ENCODE data around the gene NRXN2.
"Not testable (repeated sequence)": the region's sequence is repeated elsewhere in the genome, so short reads cannot be mapped to it uniquely, and the experiment has no call there.

NRXN2 gene

DNA sequence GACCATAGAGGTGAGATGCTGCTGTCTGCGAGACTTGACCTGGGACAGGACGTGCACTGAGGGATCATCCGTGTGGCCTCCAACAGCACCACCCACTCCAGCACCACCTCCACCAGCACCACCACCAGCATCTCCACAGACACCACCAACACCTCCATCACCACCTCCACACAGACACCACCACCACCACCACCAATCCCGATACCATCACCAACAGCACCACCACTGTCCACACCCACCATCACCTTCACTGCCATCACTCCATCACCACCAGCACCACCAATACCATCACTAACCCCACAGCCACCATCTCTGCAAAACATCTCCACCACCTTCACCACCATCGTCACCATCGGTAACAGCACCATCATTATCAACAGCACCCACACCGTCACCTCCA lies 158.6 kb downstream of the NRXN2 start:
- no peak for DNase-seq (ENCODE audit: low spot score)

DNA sequence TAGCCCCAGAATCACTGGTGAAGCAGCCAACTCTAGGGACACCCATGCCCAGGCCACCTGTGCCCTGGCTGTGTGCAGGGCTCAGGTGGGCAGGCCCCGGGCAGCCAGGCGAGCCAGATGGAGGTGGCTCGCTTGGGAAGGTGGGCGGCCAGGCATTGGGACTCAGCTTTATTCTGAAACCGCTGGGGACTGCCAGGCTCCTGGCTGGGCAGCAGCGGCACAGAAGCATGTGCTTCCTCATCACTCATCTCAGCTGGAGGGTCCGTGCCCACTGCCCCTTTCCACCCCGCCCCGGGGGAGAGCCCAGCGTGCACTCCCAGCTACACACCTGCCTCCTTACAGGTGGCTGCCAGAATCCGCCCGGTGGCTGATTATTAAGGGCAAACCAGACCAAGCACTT lies 159.0 kb downstream of the NRXN2 start:
- DNase-seq (ENCODE audit: low spot score): no peak

DNA sequence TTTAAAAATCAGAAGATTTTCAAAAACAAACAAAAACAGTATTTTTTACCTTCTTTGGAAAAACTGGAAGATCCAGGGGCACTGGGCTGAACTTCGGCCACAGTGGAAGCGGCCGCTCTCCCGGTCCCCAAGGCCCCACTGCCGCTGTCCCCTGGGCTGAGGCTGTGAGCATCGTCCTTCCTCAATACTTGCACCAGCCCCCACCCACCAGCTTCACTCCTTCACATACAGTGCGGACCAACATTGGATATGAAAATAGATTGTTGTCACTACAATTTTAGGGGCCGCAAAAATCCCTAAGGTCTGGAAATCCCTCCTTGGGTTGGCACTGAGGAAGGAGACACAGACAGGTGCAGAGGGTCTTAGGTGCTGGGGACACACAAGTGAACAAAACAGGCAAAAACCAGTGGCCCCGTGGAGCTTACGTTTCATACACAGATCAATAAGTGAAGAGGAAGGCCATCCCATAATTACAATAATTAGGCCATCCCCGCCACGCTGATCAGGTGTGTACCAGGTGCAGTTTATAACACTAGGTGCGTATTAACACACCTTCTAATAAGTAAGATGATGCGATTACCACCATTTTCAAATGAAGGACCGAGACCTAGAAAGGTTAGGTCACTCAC lies 160.2 kb downstream of the NRXN2 start:
- DNase-seq (ENCODE audit: low spot score): no peak

DNA sequence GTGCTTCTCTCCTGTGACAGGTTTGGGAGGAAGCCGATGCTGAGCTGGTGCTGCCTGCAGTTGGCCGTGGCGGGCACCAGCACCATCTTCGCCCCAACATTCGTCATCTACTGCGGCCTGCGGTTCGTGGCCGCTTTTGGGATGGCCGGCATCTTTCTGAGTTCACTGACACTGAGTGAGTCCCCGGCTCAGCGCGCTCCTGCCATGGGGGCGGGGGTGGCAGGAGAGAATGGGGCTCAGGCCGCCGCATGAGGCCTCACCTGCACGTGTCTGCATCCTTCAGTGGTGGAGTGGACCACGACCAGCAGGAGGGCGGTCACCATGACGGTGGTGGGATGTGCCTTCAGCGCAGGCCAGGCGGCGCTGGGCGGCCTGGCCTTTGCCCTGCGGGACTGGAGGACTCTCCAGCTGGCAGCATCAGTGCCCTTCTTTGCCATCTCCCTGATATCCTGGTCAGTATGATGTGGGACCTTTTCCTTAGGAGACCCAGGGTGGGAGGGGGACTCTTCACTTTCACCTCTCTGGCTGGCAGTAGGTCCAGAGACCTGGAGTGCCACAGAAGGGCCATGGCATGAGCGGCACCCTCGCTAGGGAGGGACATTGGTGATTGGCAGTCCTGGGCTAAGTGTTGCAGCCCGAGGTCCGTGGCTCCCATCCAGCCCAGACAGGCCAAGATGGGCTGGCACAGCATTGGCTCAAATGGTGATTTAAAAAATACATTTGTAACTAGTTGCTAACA lies 160.8 kb downstream of the NRXN2 start:
- DNase-seq (ENCODE audit: low spot score): no peak

DNA sequence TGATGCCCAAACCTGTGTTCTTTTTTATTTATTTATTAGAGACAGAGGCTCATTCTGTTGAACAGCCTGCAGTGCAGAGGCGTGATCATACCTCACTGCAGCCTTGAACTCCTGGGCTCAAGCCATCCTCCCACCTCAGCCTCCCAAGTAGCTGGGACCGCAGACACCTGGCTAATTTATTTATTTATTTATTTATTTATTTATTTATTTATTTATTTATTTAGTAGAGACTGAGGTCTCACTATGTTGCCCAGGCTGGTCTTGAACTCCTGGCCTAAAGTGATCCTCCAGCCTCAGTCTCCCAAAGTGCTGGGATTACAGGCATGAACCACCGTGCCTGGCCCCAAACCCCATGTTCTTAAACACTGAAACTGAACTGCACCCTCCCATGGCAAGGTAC lies 161.6 kb downstream of the NRXN2 start:
- DNase-seq (ENCODE audit: low spot score): not testable (repeated sequence)

DNA sequence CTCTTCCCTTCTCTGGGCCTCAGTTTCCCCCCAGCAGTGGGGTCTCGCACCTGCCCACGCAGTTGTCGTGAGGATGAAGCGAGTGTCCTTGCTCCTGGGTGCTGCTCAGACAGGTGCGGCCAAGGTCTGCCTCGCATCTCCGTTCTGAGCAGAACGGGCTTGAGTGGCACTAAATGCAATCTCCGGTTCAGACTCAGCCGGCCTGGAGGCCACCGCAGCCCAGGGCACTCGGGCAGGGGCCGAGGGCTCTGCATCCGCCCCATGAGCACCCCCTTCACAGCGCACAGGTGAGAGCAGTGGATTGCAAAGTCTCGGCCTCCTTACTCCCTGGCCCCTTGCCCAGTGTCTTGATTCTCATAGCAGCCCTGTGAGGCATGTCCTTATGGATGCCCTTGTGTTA lies 162.1 kb downstream of the NRXN2 start:
- no peak for DNase-seq (ENCODE audit: low spot score)

DNA sequence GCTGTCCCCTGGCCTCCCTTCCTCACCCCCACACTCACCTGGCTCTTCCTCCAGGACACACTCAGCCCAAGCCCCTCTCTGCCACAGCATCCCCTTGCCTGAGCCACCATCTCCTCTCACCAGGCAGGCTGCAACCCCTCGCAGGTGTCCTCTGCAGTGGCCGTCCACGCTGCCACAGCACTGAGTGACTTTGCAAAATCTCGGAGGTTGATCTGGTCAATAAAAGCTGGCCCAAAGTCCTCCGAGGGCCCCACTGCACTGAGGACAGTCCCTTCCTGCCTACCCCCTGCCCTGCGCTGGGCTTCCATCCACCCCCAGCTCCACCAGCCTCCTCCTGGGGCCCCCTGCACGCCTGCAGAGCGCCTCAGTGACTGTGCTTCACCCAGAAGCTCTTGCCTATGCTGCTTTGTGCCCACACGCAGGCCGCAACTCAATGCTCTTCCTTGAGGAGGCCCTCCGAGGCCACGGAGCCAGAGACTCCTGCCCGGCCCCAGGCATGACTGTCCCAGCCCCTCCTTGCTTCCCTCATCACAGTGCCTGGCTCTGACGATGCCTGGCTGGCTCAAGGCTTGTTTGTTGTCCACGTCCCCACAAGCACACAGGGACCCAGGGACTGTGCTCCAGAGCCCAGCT lies 162.7 kb downstream of the NRXN2 start:
- DNase-seq (ENCODE audit: low spot score): no peak

DNA sequence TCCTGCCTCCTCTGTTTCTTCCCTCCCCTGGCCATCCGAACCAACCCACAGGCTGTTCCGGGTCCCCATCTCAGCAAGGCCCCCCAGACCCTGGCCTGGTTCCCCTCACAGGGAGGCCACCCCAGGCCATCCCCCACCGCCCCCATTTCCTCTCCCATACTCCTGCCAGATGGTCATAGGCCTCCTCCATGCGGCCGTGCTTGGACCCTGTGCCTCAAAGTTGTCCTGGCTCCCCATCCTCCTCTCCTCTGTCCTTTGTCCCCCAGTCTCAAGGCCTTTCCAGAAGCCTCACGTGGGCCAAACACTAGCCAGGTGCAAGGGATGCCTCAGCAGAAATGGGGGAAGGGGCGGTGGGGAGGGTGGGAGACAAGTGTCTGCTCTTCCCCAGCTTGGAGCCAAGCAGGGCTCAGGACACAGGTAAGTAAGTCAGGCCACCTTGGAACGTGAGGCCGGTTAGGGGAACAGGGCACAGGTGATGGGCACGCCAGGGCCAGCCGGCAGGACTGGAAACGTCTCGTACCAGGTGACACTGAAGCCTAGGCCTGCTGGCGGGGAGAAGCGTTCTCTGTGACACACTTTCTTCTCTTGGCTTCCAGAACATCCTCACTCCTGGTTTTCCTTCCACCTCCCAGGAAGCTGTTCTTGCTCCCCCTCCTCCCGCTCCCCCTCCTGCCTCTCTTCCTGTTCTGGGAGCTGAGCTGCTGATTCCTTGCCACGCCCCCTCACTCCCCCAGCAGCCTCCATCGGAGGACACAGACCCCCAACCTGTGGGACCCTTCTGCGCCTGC lies 163.5 kb downstream of the NRXN2 start:
- no peak for DNase-seq (ENCODE audit: low spot score)

DNA sequence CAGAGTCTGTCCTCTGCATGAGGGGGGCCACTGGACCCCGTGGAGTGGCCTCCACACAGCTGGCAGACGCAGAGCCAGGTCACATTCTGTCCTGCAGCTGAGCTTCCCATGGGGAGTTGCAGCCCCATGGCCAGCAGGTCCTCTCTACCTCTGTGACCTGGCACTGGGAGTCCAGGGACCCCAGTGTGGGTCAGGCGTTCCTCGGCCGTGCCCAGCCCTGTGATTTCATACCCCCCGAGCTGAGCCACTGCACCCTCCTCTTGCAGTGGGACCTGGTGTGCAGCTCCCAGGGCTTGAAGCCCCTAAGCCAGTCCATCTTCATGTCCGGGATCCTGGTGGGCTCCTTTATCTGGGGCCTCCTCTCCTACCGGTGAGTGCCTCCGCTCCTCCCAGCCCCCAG lies 164.1 kb downstream of the NRXN2 start:
- no peak for DNase-seq (ENCODE audit: low spot score)

DNA sequence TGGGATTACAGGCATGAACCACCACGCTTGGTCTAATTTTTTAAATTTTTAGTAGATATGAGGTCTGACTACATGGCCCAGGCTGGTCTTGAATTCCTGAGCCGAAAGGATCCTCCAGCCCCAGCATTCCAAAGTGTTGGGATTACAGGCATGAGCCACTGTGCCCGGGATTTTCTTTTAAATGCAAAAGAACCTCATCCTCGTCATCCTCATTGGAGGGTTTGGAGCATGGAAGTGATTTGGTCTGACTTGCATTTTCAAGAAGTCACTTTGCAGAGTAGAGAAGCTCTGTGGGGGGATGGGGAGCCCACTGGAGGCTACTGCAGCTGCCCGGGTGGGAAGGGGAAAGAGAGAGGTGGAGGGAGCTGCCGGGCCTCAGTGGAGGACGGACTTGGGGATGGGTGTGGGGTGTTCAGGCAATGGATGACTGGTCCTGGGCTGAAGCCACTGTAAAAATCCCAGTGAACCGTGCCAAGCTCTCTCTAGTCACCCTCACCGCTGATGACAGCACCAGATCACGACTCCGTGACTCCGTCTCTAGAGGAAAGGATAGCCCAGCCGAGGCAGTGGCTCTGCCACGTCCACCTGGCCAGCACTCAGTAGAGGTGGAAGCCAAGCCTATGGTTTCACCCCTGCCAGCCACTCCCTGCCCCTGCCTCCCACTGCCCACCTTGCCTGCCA lies 164.8 kb downstream of the NRXN2 start:
- DNase-seq (ENCODE audit: low spot score): no peak

DNA sequence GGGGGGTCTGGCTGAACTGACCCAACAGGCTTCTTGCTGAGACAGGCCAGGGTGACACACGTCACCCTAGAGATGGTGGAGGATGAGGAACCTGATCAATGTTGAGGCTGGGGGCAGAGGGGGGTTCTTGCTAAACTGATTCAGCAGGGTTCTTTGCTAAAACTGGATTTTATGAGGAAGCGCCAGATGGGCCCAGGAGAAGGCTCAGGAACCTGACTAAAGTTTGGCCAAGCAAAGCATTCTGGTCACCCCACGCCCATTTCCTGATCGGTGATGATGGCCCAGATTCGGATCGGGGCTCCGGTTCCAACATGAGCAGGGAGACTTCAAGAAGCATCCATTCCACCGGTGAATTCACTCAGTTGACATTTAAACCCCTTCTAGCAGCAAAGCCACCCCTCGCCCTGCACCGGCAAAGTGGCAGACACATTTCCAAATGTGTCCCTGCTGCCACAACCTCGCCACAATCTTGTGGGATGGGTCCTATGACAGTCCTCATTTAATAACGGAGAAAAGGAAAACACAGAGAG lies 166.2 kb downstream of the NRXN2 start:
- DNase-seq (ENCODE audit: low spot score): no peak

Data from kidney capillary endothelial cell (primary cell).